ENCODE measurements around the gene SFT2D1. TPM values are rescaled to one million over a fixed set of nuclear protein-coding genes. Genes with fewer than 3 reads are reported as not detected.

SFT2D1 gene
- polyA plus RNA-seq, 1 experiment: 76.5 TPM

GRCh38 chr6:166335378-166336302, 6.7 kb downstream of the SFT2D1 start:
- ChIA-PET CTCF (interaction anchor here (1.4 kb wide), 1 partner anchor 9 kb away, joined by 4 read pairs; no protein-coding TSS in a partner anchor), POLR2A (no interaction called here)
- Histone ChIP-seq H3K4me3 (ENCODE audit: low read depth, low read length) (no peak overlapping the region), H3K27me3 (ENCODE audit: control insufficient read depth, insufficient read depth, low read length) (no peaks in the 10 kb centered on the region), H3K9me3 (ENCODE audit: control insufficient read depth, insufficient read depth, low read length) (no peaks in the 10 kb centered on the region), H3K27ac (ENCODE audit: low read depth, low read length) (no peak overlapping the region)
- no peak for DNase-seq (ENCODE audit: low read depth, low spot score)
- TF ChIP-seq, protein P1, sequence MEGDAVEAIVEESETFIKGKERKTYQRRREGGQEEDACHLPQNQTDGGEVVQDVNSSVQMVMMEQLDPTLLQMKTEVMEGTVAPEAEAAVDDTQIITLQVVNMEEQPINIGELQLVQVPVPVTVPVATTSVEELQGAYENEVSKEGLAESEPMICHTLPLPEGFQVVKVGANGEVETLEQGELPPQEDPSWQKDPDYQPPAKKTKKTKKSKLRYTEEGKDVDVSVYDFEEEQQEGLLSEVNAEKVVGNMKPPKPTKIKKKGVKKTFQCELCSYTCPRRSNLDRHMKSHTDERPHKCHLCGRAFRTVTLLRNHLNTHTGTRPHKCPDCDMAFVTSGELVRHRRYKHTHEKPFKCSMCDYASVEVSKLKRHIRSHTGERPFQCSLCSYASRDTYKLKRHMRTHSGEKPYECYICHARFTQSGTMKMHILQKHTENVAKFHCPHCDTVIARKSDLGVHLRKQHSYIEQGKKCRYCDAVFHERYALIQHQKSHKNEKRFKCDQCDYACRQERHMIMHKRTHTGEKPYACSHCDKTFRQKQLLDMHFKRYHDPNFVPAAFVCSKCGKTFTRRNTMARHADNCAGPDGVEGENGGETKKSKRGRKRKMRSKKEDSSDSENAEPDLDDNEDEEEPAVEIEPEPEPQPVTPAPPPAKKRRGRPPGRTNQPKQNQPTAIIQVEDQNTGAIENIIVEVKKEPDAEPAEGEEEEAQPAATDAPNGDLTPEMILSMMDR (IDR thresholded peaks at IDR 0.05; ENCODE audit: low read depth, low read length): no peak

DNA sequence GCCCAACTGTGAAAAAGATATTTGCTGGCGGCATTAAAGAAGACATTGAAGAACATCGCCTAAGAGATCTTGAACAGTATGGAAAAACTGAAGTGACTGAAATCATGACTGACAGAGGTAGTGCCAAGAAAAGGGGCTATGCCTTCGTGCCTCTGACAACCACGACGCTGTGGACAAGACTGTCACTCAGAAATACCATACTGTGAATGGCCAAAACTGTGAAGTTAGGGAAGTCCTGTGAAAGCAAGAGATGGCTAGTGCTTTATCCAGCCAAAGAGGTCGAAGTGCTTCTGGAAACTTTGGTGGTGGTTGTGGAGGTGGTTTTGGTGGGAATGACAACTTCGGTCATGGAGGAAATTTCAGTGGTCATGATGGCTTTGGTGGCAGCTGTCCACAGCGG, 7.5 kb downstream of the SFT2D1 start:
- ChIA-PET POLR2A (no interaction called here), CTCF (interaction anchor here (1.2 kb wide), 1 partner anchor 21 kb away, joined by 3 read pairs; no protein-coding TSS in a partner anchor)
- Histone ChIP-seq H3K27ac (ENCODE audit: low read depth, low read length) (no peak overlapping the region), H3K27me3 (ENCODE audit: control insufficient read depth, insufficient read depth, low read length) (no peaks in the 10 kb centered on the region), H3K9me3 (ENCODE audit: control insufficient read depth, insufficient read depth, low read length) (no peaks in the 10 kb centered on the region), H3K4me3 (ENCODE audit: low read depth, low read length) (no peak overlapping the region)
- DNase-seq (ENCODE audit: low read depth, low spot score): no peak
- TF ChIP-seq, protein P1 (IDR thresholded peaks at IDR 0.05; ENCODE audit: low read depth, low read length): no peak

- Histone ChIP-seq H3K4me3 (ENCODE audit: low read depth, low read length) (no peak overlapping the region), H3K9me3 (ENCODE audit: control insufficient read depth, insufficient read depth, low read length) (no peaks in the 10 kb centered on the region), H3K27ac (ENCODE audit: low read depth, low read length) (no peak overlapping the region), H3K27me3 (ENCODE audit: control insufficient read depth, insufficient read depth, low read length) (no peaks in the 10 kb centered on the region)
- ChIA-PET CTCF (interaction anchor here (1.2 kb wide), 1 partner anchor 20 kb away, joined by 3 read pairs; no protein-coding TSS in a partner anchor), POLR2A (no interaction called here)
- TF ChIP-seq, protein P1 (IDR thresholded peaks at IDR 0.05; ENCODE audit: low read depth, low read length): no peak
- DNase-seq (ENCODE audit: low read depth, low spot score): no peak
These were observed 9.0 kb downstream of the SFT2D1 start for GRCh38 chr6:166333172-166333995.

DNA sequence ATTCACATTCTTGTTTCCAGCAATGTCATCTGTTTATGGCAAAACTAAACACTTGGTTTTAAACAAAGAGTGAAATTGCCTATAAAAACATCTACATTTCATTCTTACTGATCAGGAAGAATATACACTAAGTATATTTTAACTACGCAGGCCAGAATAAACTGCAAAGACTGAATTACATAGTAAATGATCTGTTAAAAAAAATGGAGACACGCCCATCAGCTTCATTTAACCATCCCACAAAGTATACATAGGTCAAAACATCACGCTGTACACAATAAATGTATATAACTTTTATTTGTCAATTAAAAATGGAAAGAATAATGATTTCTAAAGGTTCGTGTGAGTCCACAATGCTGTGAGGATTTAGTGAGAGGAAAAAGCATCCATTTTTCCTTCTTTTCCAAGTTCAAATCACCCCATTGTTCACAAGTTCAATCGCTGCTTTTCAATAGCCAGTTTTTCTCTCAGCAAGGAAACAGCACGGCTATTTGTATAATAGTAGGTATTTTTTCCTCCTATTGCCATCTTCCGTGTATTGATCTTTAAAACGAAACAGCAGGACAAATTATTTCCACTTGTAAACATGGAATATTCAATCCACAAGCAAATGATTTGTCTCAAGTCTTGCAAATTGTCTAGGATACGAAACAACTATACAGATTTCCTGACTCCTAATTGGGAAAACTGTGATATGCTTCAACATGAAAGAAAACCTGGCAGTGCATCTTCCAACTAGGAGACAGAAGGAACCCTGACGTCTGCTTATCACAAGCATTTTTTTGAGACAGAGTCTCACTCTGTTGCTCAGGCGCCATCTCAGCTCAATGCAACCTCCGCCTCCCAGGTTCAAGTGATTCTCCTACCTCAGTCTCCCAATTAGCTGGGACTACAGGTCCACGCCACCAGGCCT, 10.6 kb downstream of the SFT2D1 start:
- Histone ChIP-seq H3K4me3 (ENCODE audit: low read depth, low read length) (no peak overlapping the region), H3K27ac (ENCODE audit: low read depth, low read length) (no peak overlapping the region), H3K9me3 (ENCODE audit: control insufficient read depth, insufficient read depth, low read length) (no peaks in the 10 kb centered on the region), H3K27me3 (ENCODE audit: control insufficient read depth, insufficient read depth, low read length) (no peaks in the 10 kb centered on the region)
- no peak for DNase-seq (ENCODE audit: low read depth, low spot score)
- CTCF ChIA-PET: interaction anchor here (0.7 to 1.2 kb wide), 3 partner anchors 18 to 69 kb away, joined by 3 to 5 read pairs (median 3); no protein-coding TSS in a partner anchor
- TF ChIP-seq, protein P1 (IDR thresholded peaks at IDR 0.05; ENCODE audit: low read depth, low read length): no peak
- POLR2A ChIA-PET: no interaction called here
